Measurements from ENCODE around the gene SLCO2A1. TPM values are rescaled to one million over a fixed set of nuclear protein-coding genes. Genes with fewer than 3 reads are reported as not detected.
A peak's percentile ranks its signal among the peaks of the same experiment; 100 is the strongest.

The SLCO2A1 gene
- total RNA-seq, 1 donor from 2014 or later: 0.33 TPM

DNA sequence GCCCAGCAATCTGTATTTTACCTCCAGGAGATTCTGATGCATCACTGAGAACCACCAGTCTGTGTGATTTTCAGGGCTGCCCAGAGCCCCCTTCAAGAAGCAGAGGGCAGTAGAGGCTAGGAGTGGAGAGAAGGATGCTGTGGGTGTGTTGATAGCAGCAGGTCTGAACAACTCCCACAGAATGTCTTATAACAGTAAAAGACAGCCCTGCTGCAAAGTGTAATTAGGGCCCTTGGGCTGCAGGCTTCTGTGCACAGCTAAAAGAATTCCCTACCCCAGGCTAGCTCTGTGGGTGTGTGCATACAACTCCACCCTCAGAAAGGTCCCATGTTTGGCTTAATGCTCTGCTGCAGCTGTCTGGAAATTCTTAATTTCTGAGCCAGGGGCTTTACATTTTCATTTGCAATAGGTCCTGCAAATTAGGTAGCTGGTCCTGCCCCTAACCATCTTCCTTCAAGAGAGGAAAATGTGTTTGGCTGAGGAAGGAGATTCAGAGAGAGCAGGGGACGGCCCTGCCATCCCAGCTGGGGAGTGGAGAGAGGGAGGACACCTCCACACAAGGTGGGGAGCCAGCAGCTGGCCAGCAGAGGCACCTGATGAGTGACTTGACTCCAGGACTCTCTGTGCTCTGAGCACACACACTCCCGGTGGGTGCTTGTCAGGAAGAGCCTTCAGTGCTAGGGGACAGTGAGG is 90.8 kb downstream of the SLCO2A1 start:
- Mint-ChIP-seq H3K27me3 (ENCODE audit: low read depth) (no peaks in the 10 kb centered on the region), H3K9me3 (no peaks in the 10 kb centered on the region), H3K4me1 (peaks cover 7% of the 10 kb centered on the region), H3K4me3 (no peak overlapping the region), H3K27ac (ENCODE audit: unreplicated experiment) (no peak overlapping the region), H3K36me3 (ENCODE audit: low read depth) (no peaks in the 10 kb centered on the region)
- TF ChIP-seq, protein P1, sequence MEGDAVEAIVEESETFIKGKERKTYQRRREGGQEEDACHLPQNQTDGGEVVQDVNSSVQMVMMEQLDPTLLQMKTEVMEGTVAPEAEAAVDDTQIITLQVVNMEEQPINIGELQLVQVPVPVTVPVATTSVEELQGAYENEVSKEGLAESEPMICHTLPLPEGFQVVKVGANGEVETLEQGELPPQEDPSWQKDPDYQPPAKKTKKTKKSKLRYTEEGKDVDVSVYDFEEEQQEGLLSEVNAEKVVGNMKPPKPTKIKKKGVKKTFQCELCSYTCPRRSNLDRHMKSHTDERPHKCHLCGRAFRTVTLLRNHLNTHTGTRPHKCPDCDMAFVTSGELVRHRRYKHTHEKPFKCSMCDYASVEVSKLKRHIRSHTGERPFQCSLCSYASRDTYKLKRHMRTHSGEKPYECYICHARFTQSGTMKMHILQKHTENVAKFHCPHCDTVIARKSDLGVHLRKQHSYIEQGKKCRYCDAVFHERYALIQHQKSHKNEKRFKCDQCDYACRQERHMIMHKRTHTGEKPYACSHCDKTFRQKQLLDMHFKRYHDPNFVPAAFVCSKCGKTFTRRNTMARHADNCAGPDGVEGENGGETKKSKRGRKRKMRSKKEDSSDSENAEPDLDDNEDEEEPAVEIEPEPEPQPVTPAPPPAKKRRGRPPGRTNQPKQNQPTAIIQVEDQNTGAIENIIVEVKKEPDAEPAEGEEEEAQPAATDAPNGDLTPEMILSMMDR (conservative IDR thresholded peaks at IDR 0.05): no peak
- no peak for DNase-seq (ENCODE audit: low read depth, low spot score)

DNA sequence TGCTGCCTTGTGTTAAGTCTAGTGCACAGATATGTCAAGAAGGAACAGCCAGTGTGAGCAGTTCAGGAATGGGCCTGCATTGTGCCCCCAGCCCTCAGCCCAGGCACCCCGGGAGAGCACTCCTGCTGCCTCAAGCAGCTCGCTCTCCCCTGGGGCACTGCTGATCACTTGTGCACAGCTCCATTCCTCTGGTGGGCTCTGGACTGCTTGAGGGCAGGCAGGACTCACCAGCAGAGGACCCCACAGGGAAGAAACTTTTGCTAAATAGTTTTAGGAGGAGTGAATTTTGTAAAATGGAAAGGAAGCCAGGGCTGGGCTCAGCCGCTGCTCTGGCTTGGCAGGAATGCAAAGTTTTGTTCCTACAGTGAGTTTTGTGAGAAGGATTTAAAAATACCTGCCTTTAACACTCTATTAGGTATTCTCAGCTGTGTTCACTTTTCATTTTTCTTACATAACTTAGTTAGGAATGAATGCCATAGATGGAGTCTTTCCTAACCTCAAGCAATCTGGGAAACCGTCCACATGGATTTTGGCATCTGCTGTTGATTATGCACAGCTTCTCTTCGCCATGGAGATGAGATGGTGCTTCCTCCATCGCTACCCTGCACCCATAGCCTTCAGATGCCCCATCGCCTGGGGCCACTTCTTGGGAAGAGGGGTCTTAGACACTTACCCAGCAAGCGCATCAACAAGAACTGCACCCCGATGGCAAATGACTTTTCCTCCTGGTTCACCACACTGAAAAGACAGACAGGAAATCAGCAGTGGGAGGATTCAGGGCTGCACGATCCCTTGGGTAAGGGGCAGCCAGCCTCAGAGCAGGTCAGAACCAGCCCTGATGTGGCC is 91.7 kb downstream of the SLCO2A1 start:
- Mint-ChIP-seq H3K27me3 (ENCODE audit: low read depth) (no peaks in the 10 kb centered on the region), H3K4me1 (peaks cover 7% of the 10 kb centered on the region), H3K36me3 (ENCODE audit: low read depth) (no peaks in the 10 kb centered on the region), H3K4me3 (no peak overlapping the region), H3K9me3 (no peaks in the 10 kb centered on the region), H3K27ac (ENCODE audit: unreplicated experiment) (peak overlapping the region; percentile 67)
- TF ChIP-seq, protein P1 (conservative IDR thresholded peaks at IDR 0.05): no peak
- no peak for DNase-seq (ENCODE audit: low read depth, low spot score)

DNA sequence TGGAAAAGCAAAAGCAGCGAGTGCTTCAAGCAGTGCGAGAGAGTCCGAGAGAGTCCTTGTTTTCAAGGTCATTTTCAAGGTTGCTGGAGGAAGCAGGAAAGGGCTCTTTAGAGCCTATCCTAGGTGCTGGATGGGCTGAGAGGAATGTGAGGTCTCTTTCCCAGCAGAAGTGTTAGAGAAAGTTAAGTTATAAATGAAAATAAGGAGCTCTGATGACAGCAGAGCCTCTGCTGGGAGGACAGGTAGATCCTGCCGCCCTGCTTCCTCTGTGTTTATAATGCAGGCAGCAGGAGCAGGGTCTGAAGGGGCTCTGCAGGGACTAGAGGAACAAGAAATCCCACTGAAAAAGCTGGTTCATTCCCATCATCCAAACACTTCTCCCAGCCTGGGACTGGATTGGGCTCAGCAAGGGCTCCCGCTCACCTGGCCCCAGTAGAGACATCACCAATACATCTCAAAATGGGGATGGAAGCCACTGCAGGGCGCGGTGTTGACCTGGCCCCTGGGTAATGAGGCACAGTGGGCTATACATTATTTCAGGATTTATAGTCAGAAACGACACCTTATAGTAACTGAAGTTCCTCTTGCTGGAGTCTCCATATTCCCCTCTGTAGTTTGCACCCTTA is 92.6 kb downstream of the SLCO2A1 start:
- Mint-ChIP-seq H3K4me3 (no peak overlapping the region), H3K27ac (ENCODE audit: unreplicated experiment) (no peak overlapping the region), H3K36me3 (ENCODE audit: low read depth) (no peaks in the 10 kb centered on the region), H3K9me3 (no peaks in the 10 kb centered on the region), H3K27me3 (ENCODE audit: low read depth) (no peaks in the 10 kb centered on the region), H3K4me1 (peaks cover 7% of the 10 kb centered on the region)
- no peak for DNase-seq (ENCODE audit: low read depth, low spot score)
- TF ChIP-seq, protein P1 (conservative IDR thresholded peaks at IDR 0.05): no peak

DNA sequence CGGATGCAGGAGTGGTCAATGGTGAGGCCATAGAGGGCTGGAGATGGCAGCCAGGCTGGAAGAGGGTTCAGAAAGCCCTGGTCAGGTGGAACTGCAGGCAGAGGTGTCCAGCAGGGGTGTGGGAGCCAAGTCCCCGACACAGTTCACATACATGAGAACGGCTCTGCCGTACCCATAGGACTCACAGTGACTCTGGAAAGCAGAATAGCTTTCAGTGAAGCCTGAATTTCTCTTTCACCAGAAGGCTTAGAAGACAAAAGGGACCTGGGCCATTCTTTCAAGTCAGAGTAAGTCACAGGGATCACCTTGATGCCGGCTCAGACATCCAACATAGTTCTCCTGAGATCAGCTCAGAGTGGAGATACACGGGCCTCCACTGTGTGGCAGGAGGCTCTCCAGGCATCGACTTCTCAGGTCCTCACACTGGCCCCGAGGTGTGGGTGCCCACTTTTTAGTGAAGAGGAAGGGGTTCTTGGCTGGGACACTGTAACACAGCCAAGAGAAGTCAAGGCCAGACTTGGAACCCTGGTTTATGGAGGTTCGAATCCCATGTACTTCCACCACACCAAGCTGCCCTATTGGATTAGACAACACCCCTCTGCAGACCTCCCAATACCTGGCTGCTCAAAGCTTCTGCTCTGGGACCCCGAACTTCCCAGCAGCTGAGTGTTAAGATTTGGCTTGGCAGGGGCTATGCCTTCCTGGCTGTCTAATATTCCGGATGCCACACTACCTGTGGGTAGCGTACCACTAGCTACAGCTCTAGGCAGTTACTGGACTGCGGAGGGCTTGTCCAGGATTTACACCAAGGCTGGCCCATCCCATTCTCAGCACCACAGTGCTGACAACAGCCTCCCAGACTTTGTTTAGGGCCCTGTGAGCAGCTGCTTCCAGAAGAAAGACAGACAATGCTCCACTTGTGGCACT is 93.6 kb downstream of the SLCO2A1 start:
- H3K36me3 Mint-ChIP-seq (ENCODE audit: low read depth): no peaks in the 10 kb centered on the region

More for the DNA sequence above, 93.6 kb downstream of the SLCO2A1 start:
- Mint-ChIP-seq H3K9me3 (no peaks in the 10 kb centered on the region), H3K4me3 (no peak overlapping the region), H3K27me3 (ENCODE audit: low read depth) (no peaks in the 10 kb centered on the region), H3K27ac (ENCODE audit: unreplicated experiment) (peak overlapping the region; percentile 27), H3K4me1 (no peaks in the 10 kb centered on the region)
- no peak for DNase-seq (ENCODE audit: low read depth, low spot score)
- TF ChIP-seq, protein P1 (conservative IDR thresholded peaks at IDR 0.05): no peak

Measured in neural crest cell (in vitro differentiated cells).